HTR-8/SVneo (cell line): ENCODE measurements around the gene PPL.
"Not testable (repeated sequence)": the region's sequence is repeated elsewhere in the genome, so short reads cannot be mapped to it uniquely, and the experiment has no call there.

Experiments used
- DNase-seq: peaks from one replicate; pipeline ENCODE4 v3.0.0; 2011; ENCODE audit warnings: low spot score, mixed read lengths; ENCODE audit not compliant: insufficient read length
- FAIRE-seq: peaks from 2 replicates; lab custom pipeline; 2011; peaks lifted over from hg19 to GRCh38; lab: Jason Lieb, UNC

The PPL gene

GRCh38 chr16:4936181-4936990 lies 562 bp downstream of the PPL start:
- DNase-seq (no peak), FAIRE-seq (no peak)

- FAIRE-seq: no peak
- no peak for DNase-seq
Observed at GRCh38 chr16:4935241-4935855, 1.6 kb downstream of the PPL start.

GRCh38 chr16:4934591-4934990 lies 2.4 kb downstream of the PPL start:
- DNase-seq (no peak), FAIRE-seq (no peak)

- DNase-seq: no peak
- no peak for FAIRE-seq
Observed at GRCh38 chr16:4933871-4934395, 3.0 kb downstream of the PPL start.

GRCh38 chr16:4933433-4933832 lies 3.5 kb downstream of the PPL start:
- DNase-seq (no peak), FAIRE-seq (peak; percentile 42)

GRCh38 chr16:4931381-4931780 lies 5.6 kb downstream of the PPL start:
- DNase-seq (no peak), FAIRE-seq (no peak)

- not testable (repeated sequence) for FAIRE-seq, DNase-seq
Observed at GRCh38 chr16:4929619-4930018, 7.3 kb downstream of the PPL start.

GRCh38 chr16:4928227-4928626 lies 8.7 kb downstream of the PPL start:
- DNase-seq (no peak), FAIRE-seq (no peak)

GRCh38 chr16:4927661-4928060 lies 9.3 kb downstream of the PPL start:
- FAIRE-seq: no peak
- no peak for DNase-seq

- DNase-seq: no peak
Observed at GRCh38 chr16:4926928-4927327, 10.0 kb downstream of the PPL start.

GRCh38 chr16:4925791-4926190 lies 11.2 kb downstream of the PPL start:
- no peak for DNase-seq
- no peak for FAIRE-seq

More at GRCh38 chr16:4926928-4927327, 10.0 kb downstream of the PPL start:
- no peak for FAIRE-seq

- FAIRE-seq: no peak
- no peak for DNase-seq
Observed at GRCh38 chr16:4925293-4925607, 11.7 kb downstream of the PPL start.

- no peak for FAIRE-seq
- no peak for DNase-seq
Observed at GRCh38 chr16:4924593-4925292, 12.2 kb downstream of the PPL start.

GRCh38 chr16:4923853-4924252 lies 13.1 kb downstream of the PPL start:
- FAIRE-seq (no peak), DNase-seq (no peak)

- no peak for FAIRE-seq
Observed at GRCh38 chr16:4922721-4923342, 14.1 kb downstream of the PPL start.

GRCh38 chr16:4920826-4921225 lies 16.1 kb downstream of the PPL start:
- DNase-seq: no peak
- FAIRE-seq: no peak

More at GRCh38 chr16:4922721-4923342, 14.1 kb downstream of the PPL start:
- no peak for DNase-seq

GRCh38 chr16:4918781-4919251 lies 18.1 kb downstream of the PPL start:
- DNase-seq (no peak), FAIRE-seq (no peak)

- no peak for DNase-seq
- no peak for FAIRE-seq
Observed at GRCh38 chr16:4917117-4917516, 19.8 kb downstream of the PPL start.

GRCh38 chr16:4915226-4915761 lies 21.7 kb downstream of the PPL start:
- FAIRE-seq (peak; percentile 87), DNase-seq (peak; percentile 64)

- no peak for FAIRE-seq
- DNase-seq: no peak
Observed at GRCh38 chr16:4914528-4915225, 22.3 kb downstream of the PPL start.
